HG03175 (cell line): ENCODE data around the gene NXPE1.
"Not testable (repeated sequence)": the region's sequence is repeated elsewhere in the genome, so short reads cannot be mapped to it uniquely, and the experiment has no call there.

Experiments used
- ATAC-seq: cut with Tn5 transposase; IDR thresholded peaks from one replicate; pipeline ENCODE4 v1.9.1; 2021; ENCODE audit warnings: mild to moderate bottlenecking, moderate library complexity; ENCODE audit not compliant: unreplicated experiment

NXPE1 gene

GRCh38 chr11:114559425-114560310 is at the start of gene NXPE1:
NXPE1 (minus strand) TSS chr11:114559881; CDS start chr11:114551201, 8,680 bp downstream.
- ATAC-seq, result no peak

GRCh38 chr11:114609429-114609828 is 49.7 kb upstream of the NXPE1 start:
- no peak for ATAC-seq

- not testable (repeated sequence) for ATAC-seq
Observed at GRCh38 chr11:114608605-114609004, 48.9 kb upstream of the NXPE1 start.

- ATAC-seq, result no peak
Observed at GRCh38 chr11:114607753-114608459, 48.2 kb upstream of the NXPE1 start.

GRCh38 chr11:114606802-114607075 is 47.1 kb upstream of the NXPE1 start:
- not testable (repeated sequence) for ATAC-seq

GRCh38 chr11:114606003-114606801 is 46.5 kb upstream of the NXPE1 start:
- ATAC-seq, result no peak

GRCh38 chr11:114605370-114605769 is 45.7 kb upstream of the NXPE1 start:
- no peak for ATAC-seq

- ATAC-seq, result no peak
Observed at GRCh38 chr11:114604886-114605285, 45.2 kb upstream of the NXPE1 start.

- ATAC-seq, result no peak
Observed at GRCh38 chr11:114604179-114604813, 44.6 kb upstream of the NXPE1 start.

- ATAC-seq, result not testable (repeated sequence)
Observed at GRCh38 chr11:114603151-114603550, 43.5 kb upstream of the NXPE1 start.

- no peak for ATAC-seq
Observed at GRCh38 chr11:114598461-114598860, 38.8 kb upstream of the NXPE1 start.

GRCh38 chr11:114596175-114596919 is 36.7 kb upstream of the NXPE1 start:
- no peak for ATAC-seq

GRCh38 chr11:114595571-114595970 is 35.9 kb upstream of the NXPE1 start, which contains the start of gene NXPE4:
NXPE4 (minus strand) TSS chr11:114595786; CDS start chr11:114594759, 1,027 bp downstream.
- no peak for ATAC-seq

GRCh38 chr11:114594703-114595102 is 35.0 kb upstream of the NXPE1 start:
- ATAC-seq, result no peak

- no peak for ATAC-seq
Observed at GRCh38 chr11:114587398-114587953, 27.8 kb upstream of the NXPE1 start.

- no peak for ATAC-seq
Observed at GRCh38 chr11:114586797-114587196, 27.1 kb upstream of the NXPE1 start.

- no peak for ATAC-seq
Observed at GRCh38 chr11:114571712-114572111, 12.0 kb upstream of the NXPE1 start.

- ATAC-seq, result no peak
Observed at GRCh38 chr11:114569801-114570200, 10.1 kb upstream of the NXPE1 start.

- ATAC-seq, result no peak
Observed at GRCh38 chr11:114566276-114566675, 6.6 kb upstream of the NXPE1 start.

- no peak for ATAC-seq
Observed at GRCh38 chr11:114564831-114565230, 5.2 kb upstream of the NXPE1 start.
